A549 (cell line): ENCODE data around the gene PRRT4. TPM values are rescaled to one million over a fixed set of nuclear protein-coding genes. Genes with fewer than 3 reads are reported as not detected.

Source experiments
- ATAC-seq, 2 experiments: fragments of 200-7000 bp in 1 of 2; fragments of >200 bp in 1 of 2; cut with Nextera tagmentation in 1 of 2; cut with Tn5 transposase in 1 of 2; 3 replicates each; pipeline versions ENCODE4 v1.8.0 to v1.9.1; 2018 to 2020; ENCODE audit warnings: mild to moderate bottlenecking in 1 of 2, moderate library complexity in 1 of 2
- CTCF ChIA-PET: fragments of 300-600 bp; sonication (Branson Sonifier 250); formaldehyde crosslinking; extraction: SDS; loops from one replicate; lab custom pipeline; 2021; ENCODE audit warnings: antibody characterized with exemption, inconsistent platforms; lab: Yijun Ruan, JAX
- POLR2A ChIA-PET: fragments of 350-600 bp; formaldehyde crosslinking; extraction: SDS; loops from one replicate; lab custom pipeline; 2021; ENCODE audit warnings: antibody characterized with exemption, inconsistent platforms; lab: Yijun Ruan, JAX
- DNase-seq, 2 experiments: peaks; one replicate each; pipeline versions ENCODE4 v3.0.0 to v3.0.0-alpha.2; 2011 to 2016; ENCODE audit warnings: low read depth in 1 of 2, low spot score in 1 of 2
- FAIRE-seq: peaks from 2 replicates; lab custom pipeline; 2011; peaks lifted over from hg19 to GRCh38; lab: Jason Lieb, UNC
- H3K27ac ChIP-seq, 2 experiments: fragments of >200 bp; sonication (Bioruptor Twin); formaldehyde crosslinking; 3 replicates each; pipeline ENCODE4 v1.5.1; 2016 to 2017
- H3K4me1 ChIP-seq: fragments of >200 bp; sonication (Bioruptor Twin); formaldehyde crosslinking; 3 replicates; pipeline ENCODE4 v1.6.1; 2016
- H3K4me2 ChIP-seq: fragments of >200 bp; sonication (Bioruptor Twin); formaldehyde crosslinking; 3 replicates; pipeline ENCODE4 v1.6.1; 2016
- H3K4me3 ChIP-seq: fragments of >200 bp; sonication (Bioruptor Twin); formaldehyde crosslinking; 3 replicates; pipeline ENCODE4 v1.5.1; 2016
- H3K9me3 ChIP-seq: fragments of >200 bp; sonication (Bioruptor Twin); formaldehyde crosslinking; 3 replicates; pipeline ENCODE4 v1.6.1; 2016
- CBX8 ChIP-seq: fragments of 200-600 bp; sonication (generic); IDR thresholded peaks from 2 replicates; pipeline ENCODE4 v1.6.1; 2016
- CEBPB ChIP-seq, 2 experiments: fragments of >200 bp in 1 of 2; sonication (Bioruptor Twin) in 1 of 2; formaldehyde crosslinking in 1 of 2; IDR thresholded peaks; 2 replicates each; pipeline ENCODE4 v1.6.1; 2012 to 2016
- CHD4 ChIP-seq: fragments of 200-600 bp; sonication (generic); IDR thresholded peaks from 2 replicates; pipeline ENCODE4 v1.6.1; 2016; ENCODE audit warnings: antibody characterized with exemption, mild to moderate bottlenecking, borderline replicate concordance
- EHMT2 ChIP-seq: fragments of 200-600 bp; sonication (generic); IDR thresholded peaks from 2 replicates; pipeline ENCODE4 v1.6.1; 2016; ENCODE audit warnings: antibody characterized with exemption, low read depth, mild to moderate bottlenecking, moderate library complexity
- EP300 ChIP-seq, 2 experiments: fragments of >200 bp; sonication (Bioruptor Twin); formaldehyde crosslinking; IDR thresholded peaks; 2 replicates in 1 of 2; 3 replicates in 1 of 2; pipeline ENCODE4 v1.6.1; 2016 to 2017
- MAFK ChIP-seq: fragments of 450-650 bp; IDR thresholded peaks from 2 replicates; pipeline ENCODE4 v1.6.1; 2014; ENCODE audit not compliant: partially characterized antibody
- PHF8 ChIP-seq: fragments of 200-600 bp; sonication (generic); IDR thresholded peaks from 2 replicates; pipeline ENCODE4 v1.6.1; 2016; ENCODE audit warnings: low read depth, mild to moderate bottlenecking, antibody characterized with exemption, moderate library complexity, borderline replicate concordance
- POLR2A ChIP-seq: IDR thresholded peaks from 2 replicates; pipeline ENCODE4 v1.6.1; 2012; ENCODE audit warnings: mild to moderate bottlenecking, low read length
- RAD21 ChIP-seq, 2 experiments: fragments of >200 bp in 1 of 2; sonication (Bioruptor Twin) in 1 of 2; formaldehyde crosslinking in 1 of 2; IDR thresholded peaks in 1 of 2; conservative IDR thresholded peaks in 1 of 2; 2 replicates in 1 of 2; 3 replicates in 1 of 2; pipeline ENCODE4 v1.6.1; 2012 to 2018; ENCODE audit warnings: inconsistent platforms in 1 of 2
- RNF2 ChIP-seq: fragments of 200-600 bp; sonication (generic); IDR thresholded peaks from 2 replicates; pipeline ENCODE4 v1.6.1; 2016; ENCODE audit warnings: low read depth, mild to moderate bottlenecking, antibody characterized with exemption, moderate library complexity, borderline replicate concordance
- SMC3 ChIP-seq: fragments of >200 bp; sonication (Bioruptor Twin); formaldehyde crosslinking; IDR thresholded peaks from 3 replicates; pipeline ENCODE4 v1.6.1; 2018; ENCODE audit warnings: inconsistent platforms
- ZNF302 ChIP-seq: fragments of 250-450 bp; sonication (Bioruptor Pico); IDR thresholded peaks from 2 replicates; pipeline ENCODE4 v1.9.0; 2021; ENCODE audit warnings: inconsistent platforms, mild to moderate bottlenecking, moderate library complexity
- WGBS: methylation state at CpG from one replicate; pipeline ENCODE4 v1.1.6; 2017; ENCODE audit errors: missing lambda C conversion rate; 5-methylcytosine and 5-hydroxymethylcytosine counted together
- polyA plus RNA-seq, 4 experiments: library from polyadenylated mRNA; depleted of rRNA in 3 of 4; stranded (reverse); fragments of >200 nt; fragmentation: RNase III in 1 of 4; extraction: RNeasy Plus Mini Kit Qiagen cat#74134 plus additional on column Dnase treatment in 1 of 4; gene quantifications; 2 replicates in 3 of 4; 3 replicates in 1 of 4; pipeline ENCODE4 v1.2.3, GENCODE V29; 2011 to 2017
- TF ChIP-seq, protein P1 (sequence below): fragments of >200 bp; sonication (Bioruptor Twin); formaldehyde crosslinking; IDR thresholded peaks from 3 replicates; pipeline ENCODE4 v1.5.1; 2016
- TF ChIP-seq, protein P2 (sequence below): fragments of 450-650 bp; IDR thresholded peaks from 2 replicates; pipeline ENCODE4 v1.6.1; 2014; ENCODE audit warnings: antibody characterized with exemption

The PRRT4 gene
- polyA plus RNA-seq, 2 of the 4 experiments (the other 2 are of a cell fraction), result 0.15 to 0.18 TPM

DNA sequence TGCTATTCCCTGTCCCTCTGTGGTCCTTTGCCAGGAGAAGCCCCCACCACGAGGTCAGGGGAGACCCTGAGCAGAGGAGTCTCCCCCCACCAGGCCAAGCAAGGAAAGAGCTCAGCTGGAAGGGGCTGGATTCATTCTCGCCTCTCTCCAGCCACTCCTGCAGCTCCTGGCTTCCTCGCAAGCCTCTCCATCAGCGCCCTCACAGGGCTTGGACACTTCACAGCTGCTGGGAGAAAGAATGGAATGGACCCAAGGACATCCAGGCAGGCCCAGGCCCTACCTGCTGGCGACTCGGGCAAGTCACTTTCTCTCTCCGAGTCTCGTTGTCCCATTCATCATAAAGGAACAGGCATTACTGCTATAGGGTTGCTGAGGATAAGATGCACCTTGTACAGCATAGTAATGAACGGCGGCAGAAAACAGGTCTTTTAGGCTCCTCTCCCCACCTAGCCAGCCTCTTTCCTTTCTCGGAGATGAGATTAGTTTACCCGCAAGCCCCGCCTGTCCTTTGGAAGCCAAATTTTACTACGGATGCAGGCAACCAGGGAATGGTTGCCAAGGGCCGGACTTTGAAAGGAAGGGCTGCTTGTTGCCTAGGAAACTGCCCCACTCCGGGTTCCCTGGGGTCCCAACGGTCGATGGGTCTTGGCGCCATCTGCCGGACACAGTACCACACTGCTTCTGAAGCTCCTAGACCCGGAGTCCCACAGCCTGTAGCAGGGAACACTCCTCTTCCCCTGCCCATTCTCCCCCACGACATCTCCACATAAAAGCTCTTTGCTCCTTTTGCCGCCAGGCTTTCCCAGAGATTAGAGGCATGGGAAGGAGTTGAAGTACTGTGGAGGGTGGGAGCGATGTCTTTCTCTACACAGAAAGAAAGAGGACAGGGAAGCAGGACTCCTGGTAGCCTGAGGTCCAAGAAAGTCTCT, 26.0 kb upstream of the PRRT4 start:
- H3K4me1 ChIP-seq, result no peaks in the 10 kb centered on the region
- TF ChIP-seq EP300 (IDR thresholded peaks at IDR 0.05) (no peak), ZNF302 (CRISPR knock-in tag) (no peak), SMC3 (peak; percentile 84), RAD21 (conservative IDR thresholded peaks at IDR 0.05 in 1 of 2, IDR thresholded peaks at IDR 0.05 in 1 of 2) (peak; percentile 68 to 73)
- TF ChIP-seq, protein P1, sequence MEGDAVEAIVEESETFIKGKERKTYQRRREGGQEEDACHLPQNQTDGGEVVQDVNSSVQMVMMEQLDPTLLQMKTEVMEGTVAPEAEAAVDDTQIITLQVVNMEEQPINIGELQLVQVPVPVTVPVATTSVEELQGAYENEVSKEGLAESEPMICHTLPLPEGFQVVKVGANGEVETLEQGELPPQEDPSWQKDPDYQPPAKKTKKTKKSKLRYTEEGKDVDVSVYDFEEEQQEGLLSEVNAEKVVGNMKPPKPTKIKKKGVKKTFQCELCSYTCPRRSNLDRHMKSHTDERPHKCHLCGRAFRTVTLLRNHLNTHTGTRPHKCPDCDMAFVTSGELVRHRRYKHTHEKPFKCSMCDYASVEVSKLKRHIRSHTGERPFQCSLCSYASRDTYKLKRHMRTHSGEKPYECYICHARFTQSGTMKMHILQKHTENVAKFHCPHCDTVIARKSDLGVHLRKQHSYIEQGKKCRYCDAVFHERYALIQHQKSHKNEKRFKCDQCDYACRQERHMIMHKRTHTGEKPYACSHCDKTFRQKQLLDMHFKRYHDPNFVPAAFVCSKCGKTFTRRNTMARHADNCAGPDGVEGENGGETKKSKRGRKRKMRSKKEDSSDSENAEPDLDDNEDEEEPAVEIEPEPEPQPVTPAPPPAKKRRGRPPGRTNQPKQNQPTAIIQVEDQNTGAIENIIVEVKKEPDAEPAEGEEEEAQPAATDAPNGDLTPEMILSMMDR, result peak; percentile 81
- peak; percentile 58 to 91 for ATAC-seq
- no peak overlapping the region for H3K4me3 ChIP-seq
- FAIRE-seq, result no peak
- H3K9me3 ChIP-seq, result no peaks in the 10 kb centered on the region
- 34% methylated on average over 23 of the region's 24 CpGs for WGBS
- ChIA-PET POLR2A (interaction anchor here (0.8 to 2.4 kb wide), 3 partner anchors 21 to 44 kb away, joined by 3 to 13 read pairs (median 3); partner anchors contain the start of gene RBM28), CTCF (interaction anchor here (0.5 to 38.8 kb wide), 22 partner anchors 13 to 785 kb away, joined by 3 to 800 read pairs (median 4); partner anchors contain the start of genes PRRT4 and RBM28)
- H3K4me2 ChIP-seq, result no peak overlapping the region
- DNase-seq, result peak; percentile 66 to 97
- H3K27ac ChIP-seq, result no peak overlapping the region

DNA sequence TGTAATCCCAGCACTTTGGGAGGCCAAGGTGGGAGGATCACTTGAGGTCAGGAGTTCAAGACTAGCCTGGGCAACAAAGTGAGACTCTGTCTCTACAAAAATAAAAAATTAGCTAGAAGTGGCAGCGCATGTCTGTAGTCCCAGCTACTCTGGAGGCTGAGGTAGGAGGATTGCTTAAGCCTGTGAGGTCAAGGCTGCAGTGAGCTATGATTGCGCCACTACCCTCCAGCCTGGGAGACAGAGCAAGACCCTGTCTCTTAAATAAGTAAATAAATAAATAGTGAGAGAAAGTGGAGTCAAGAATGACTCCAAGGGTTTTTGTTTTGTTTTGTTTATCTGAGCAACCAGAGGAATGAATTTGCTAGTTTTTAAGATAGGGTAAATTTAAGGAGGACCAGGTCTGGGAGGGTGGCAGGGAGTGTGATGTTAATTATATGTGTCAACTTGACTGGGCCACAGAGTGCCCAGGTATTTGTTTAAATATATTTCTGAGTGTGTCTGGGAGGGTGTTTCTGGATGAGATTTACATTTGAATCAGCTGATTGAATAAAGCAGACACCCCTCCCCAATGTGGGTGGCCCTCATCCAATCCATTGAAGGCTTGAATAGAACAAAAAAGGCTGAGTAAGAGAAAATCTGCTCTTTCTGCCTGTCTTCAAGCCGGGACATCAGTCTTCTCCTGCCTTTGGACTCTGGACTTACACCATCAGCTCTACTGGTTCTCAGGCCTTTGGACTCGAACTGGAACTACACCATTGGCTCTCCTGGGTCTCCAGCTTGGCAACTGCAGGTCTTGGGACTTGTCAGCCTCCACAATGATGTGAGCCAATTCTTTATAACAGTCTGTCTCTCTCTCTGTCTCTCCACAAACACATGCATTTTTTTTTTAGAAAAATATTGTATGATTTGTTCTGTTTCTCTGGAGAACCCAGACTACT, 24.8 kb upstream of the PRRT4 start:
- no peaks in the 10 kb centered on the region for H3K4me1 ChIP-seq
- TF ChIP-seq CEBPB (IDR thresholded peaks at IDR 0.05) (peak in 1 of 2 experiments; percentile 43; a peak in 1 of 4 replicates), RNF2 (no peak), MAFK (peak; percentile 8)
- TF ChIP-seq, all 56 proteins: peak for 2
- no peak overlapping the region for H3K27ac ChIP-seq
- ChIA-PET POLR2A (interaction anchor here (0.8 kb wide), 1 partner anchor 22 kb away, joined by 3 read pairs; no protein-coding TSS in a partner anchor), CTCF (interaction anchor here (0.5 to 38.8 kb wide), 14 partner anchors 12 to 786 kb away, joined by 3 to 800 read pairs (median 12); partner anchors contain the start of genes PRRT4 and RBM28)
- 67% methylated on average over 4 of the region's 4 CpGs for WGBS
- no peak for FAIRE-seq
- H3K9me3 ChIP-seq, result no peaks in the 10 kb centered on the region
- H3K4me2 ChIP-seq, result no peak overlapping the region
- ATAC-seq, result no peak
- no peak overlapping the region for H3K4me3 ChIP-seq
- DNase-seq, result no peak

DNA sequence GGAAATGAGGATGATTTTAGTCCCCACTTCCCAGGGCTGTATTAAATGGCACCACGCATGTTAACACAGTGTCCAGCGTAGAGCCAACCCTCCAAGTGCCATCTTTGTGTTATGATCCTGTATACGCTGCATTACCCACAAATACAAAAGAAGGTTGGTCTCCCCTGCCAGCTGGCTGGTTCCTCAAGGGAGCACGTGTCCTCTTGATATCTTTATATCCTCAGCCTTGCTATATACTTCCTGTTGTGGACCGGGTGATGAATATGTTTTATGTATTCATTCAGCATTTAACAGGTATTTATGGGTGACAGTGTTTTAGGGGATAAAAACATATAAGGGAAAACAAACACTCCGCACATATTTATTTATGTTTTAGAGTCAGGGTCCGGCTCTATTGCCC, 23.2 kb upstream of the PRRT4 start:
- H3K4me3 ChIP-seq, result no peak overlapping the region
- TF ChIP-seq CBX8 (no peak), EHMT2 (no peak), EP300 (IDR thresholded peaks at IDR 0.05) (no peak), RAD21 (conservative IDR thresholded peaks at IDR 0.05 in 1 of 2, IDR thresholded peaks at IDR 0.05 in 1 of 2) (no peak), CHD4 (no peak), POLR2A (no peak), PHF8 (no peak)
- TF ChIP-seq, protein P2, sequence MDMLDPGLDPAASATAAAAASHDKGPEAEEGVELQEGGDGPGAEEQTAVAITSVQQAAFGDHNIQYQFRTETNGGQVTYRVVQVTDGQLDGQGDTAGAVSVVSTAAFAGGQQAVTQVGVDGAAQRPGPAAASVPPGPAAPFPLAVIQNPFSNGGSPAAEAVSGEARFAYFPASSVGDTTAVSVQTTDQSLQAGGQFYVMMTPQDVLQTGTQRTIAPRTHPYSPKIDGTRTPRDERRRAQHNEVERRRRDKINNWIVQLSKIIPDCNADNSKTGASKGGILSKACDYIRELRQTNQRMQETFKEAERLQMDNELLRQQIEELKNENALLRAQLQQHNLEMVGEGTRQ, result no peak
- no peaks in the 10 kb centered on the region for H3K4me1 ChIP-seq
- H3K9me3 ChIP-seq, result no peaks in the 10 kb centered on the region
- H3K4me2 ChIP-seq, result no peak overlapping the region
- ChIA-PET POLR2A (no interaction called here), CTCF (interaction anchor here (0.6 to 38.8 kb wide), 5 partner anchors 9 to 86 kb away, joined by 3 to 800 read pairs (median 4); partner anchors contain the start of gene RBM28)
- ATAC-seq, result no peak
- DNase-seq, result no peak
- FAIRE-seq, result no peak
- 83% methylated on average over 7 of the region's 7 CpGs for WGBS
- H3K27ac ChIP-seq, result no peak overlapping the region
